ENCODE data around the gene OTOR.

The OTOR gene

DNA sequence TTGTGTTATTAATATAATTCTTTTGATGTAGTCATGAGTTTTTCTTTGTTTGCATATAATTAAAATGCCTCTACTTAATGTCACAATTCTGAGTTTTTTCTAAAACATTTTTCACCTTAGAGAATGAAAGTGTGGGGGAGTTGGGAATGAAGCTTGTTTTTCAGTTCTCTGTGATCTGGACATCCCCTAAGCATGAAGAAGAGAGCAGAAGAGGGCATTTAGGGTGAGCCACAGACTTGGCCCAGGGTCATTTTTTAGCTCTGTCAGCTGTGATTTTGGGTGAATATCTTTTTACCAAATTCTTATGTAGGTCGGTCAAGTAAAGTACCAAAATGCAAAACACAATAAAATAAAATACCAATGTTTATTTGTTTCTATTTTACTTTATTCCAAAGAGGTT lies 3.9 kb downstream of the OTOR start:
- no peak for DNase-seq

DNA sequence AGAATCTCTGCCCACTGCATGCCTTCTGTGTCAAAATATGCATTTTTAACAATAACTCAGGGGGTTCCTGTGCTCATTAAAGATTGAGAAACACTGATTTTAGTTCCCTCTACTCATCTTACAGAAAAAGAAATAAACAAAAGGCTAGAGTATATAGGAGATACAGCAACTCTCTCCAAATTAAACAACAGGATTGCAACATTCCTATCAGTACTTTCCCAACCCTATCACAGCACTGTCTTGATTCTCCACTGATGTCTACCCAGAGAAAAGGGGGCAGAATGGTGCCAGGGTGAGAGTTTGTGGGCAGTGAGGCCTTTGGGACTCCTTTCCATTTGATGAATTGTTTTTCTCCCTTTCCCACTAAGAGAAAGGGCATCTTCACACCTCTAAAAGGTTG lies 4.7 kb downstream of the OTOR start:
- DNase-seq: no peak

GRCh38 chr20:16758454-16759180 lies 10.5 kb downstream of the OTOR start:
- no peak for DNase-seq

DNA sequence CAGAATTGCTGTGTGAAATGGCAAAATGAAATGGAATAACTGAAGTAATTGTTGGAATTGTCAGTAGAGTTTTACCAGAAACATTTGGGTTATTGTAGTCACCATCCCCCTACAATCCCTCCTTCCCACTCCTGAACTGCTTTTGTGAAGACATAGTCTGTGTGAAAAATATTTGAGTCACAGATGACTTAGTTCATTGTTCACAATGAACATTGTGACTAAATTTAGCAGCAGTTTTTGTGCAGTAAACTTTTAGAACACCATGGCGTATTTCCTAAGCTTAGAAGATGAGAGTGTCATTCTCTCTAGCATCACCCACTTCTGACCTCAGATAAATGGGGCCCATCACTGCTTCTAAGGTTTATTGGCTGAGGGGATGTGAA lies 11.0 kb downstream of the OTOR start:
- DNase-seq: no peak

DNA sequence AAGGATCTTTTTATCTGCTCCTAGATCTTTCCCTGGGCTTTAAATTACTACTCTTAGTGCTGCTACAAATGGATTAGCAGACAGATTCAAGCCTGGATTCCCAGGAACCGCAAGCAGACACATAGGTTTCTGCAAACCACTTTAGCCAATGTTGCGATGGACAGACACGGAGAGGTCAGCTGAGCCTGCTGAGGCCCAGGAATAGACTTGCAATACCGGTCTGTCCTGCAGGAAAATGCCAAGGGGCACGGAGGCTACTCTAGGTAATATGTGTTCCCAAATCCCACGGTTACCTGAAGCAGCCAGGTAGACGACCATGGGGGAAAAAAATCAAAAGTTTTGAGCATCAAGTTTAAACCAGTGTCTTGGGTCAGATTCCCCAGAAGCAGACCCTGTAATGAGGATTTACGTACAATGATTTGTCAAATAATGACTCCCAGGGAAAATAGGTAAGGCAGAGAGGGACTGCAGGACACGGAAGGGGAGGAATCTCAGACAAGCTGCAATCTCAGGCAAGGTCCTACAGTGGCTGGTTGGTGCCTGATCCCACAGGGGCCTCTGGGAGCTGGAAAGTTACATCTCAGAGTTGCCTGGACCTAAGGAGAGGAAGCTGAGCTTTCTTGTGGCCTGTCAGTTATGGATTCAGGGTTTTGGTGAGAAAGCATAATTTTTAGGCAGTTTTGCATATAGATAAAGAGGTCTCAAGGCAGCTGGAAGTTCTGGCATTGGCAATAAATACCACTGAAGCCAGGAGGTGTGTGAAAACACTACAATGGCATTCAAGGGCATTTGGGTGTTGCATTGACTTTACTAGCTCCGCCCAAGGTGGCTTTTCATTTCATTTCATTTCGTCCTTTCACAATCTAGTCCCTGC lies 12.5 kb downstream of the OTOR start:
- no peak for DNase-seq

GRCh38 chr20:16761305-16761829 lies 13.2 kb downstream of the OTOR start:
- peak; percentile 53 for DNase-seq

DNA sequence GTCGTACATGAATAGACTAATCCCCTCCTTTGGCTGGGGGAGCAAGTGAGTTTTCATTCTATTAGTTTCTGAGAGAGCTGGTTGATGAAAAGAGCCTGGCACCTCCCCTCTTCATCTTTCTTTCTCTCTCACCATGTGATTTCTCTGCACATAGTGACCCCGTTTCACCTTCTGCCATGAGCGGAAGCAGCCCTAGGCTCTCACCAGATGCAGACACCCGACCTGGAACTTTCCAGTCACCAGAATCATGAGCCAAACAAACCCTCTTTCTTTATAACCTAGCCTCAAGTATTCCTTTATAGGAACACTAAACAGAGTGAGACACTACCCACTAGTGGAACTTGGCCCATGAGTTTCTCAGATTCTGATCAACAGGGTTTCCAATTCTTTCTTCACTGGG lies 16.4 kb downstream of the OTOR start:
- no peak for DNase-seq

DNA sequence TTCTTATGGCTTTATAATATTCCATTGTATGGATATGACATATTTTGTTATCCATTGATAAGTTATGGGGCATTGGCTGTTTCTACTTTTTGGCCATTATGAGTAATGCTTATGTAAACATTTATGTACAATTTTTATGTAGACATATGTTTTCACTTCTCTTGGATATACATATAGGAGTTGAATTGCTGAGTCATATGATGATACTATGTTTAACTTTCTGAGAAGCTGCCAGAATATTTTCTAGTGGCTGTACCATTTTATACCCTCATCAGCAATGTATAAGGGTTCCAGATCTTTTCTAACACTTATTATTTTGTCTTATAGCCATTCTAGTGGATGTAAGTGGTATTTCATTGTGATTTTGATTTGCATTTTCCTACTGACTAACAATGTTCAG lies 23.1 kb downstream of the OTOR start:
- no peak for DNase-seq

GRCh38 chr20:16775961-16776360 lies 27.8 kb downstream of the OTOR start:
- DNase-seq: no peak

GRCh38 chr20:16777126-16777525 lies 29.0 kb downstream of the OTOR start:
- DNase-seq: no peak

GRCh38 chr20:16778159-16778558 lies 30.0 kb downstream of the OTOR start:
- DNase-seq: no peak

GRCh38 chr20:16781496-16781895 lies 33.3 kb downstream of the OTOR start:
- DNase-seq: no peak

- no peak for DNase-seq
These were observed 37.1 kb downstream of the OTOR start for GRCh38 chr20:16785226-16785625.

Measured in activated CD8-positive, alpha-beta memory T cell treated with anti-CD3 and anti-CD28 coated beads, Interleukin-2, amount 50 U/mL, for 48 hours (primary cell).